K562 (cell line): ENCODE results near the gene PPP6R1. TPM values are rescaled to one million over a fixed set of nuclear protein-coding genes. Genes with fewer than 3 reads are reported as not detected.

Source experiments
- CCAR2 ChIP-seq: fragments of 200-400 bp; formaldehyde crosslinking; IDR thresholded peaks from 2 replicates; pipeline ENCODE4 v1.6.1; 2017; ENCODE audit warnings: mild to moderate bottlenecking, low read depth, low read length
- CEBPB ChIP-seq: fragments of 450-650 bp; IDR thresholded peaks from 2 replicates; pipeline ENCODE4 v1.6.1; 2016; ENCODE audit warnings: missing genetic modification characterization, missing compliant biosample characterization
- CSDE1 ChIP-seq, 2 experiments: fragments of 450-650 bp; IDR thresholded peaks; 2 replicates each; pipeline ENCODE4 v1.6.1; 2016; ENCODE audit warnings: mild to moderate bottlenecking in 1 of 2
- CTBP1 ChIP-seq: fragments of 450-650 bp; IDR thresholded peaks from 2 replicates; pipeline ENCODE4 v1.6.1; 2016; ENCODE audit warnings: borderline replicate concordance
- CXXC5 ChIP-seq: fragments of 250-450 bp; sonication (Bioruptor Pico); IDR thresholded peaks from 2 replicates; pipeline ENCODE4 v1.8.0; 2022; ENCODE audit warnings: inconsistent platforms, mild to moderate bottlenecking, moderate library complexity
- DIDO1 ChIP-seq: fragments of 450-650 bp; IDR thresholded peaks from 2 replicates; pipeline ENCODE4 v1.6.1; 2016; ENCODE audit warnings: low read depth, missing biosample characterization, missing genetic modification characterization
- ELF2 ChIP-seq: fragments of 250-450 bp; sonication (Bioruptor Pico); IDR thresholded peaks from 2 replicates; pipeline ENCODE4 v1.5.0; 2021; ENCODE audit warnings: mild to moderate bottlenecking
- ESRRA ChIP-seq: fragments of 450-650 bp; IDR thresholded peaks from 2 replicates; pipeline ENCODE4 v1.6.1; 2014; ENCODE audit warnings: low read depth, mild to moderate bottlenecking, moderate library complexity, borderline replicate concordance
- FOXK2 ChIP-seq, 2 experiments: fragments of 450-650 bp; IDR thresholded peaks in 1 of 2; conservative IDR thresholded peaks in 1 of 2; 2 replicates each; pipeline ENCODE4 v1.6.1; 2016; ENCODE audit warnings: low read depth in 2 of 2, mild to moderate bottlenecking in 1 of 2
- FOXM1 ChIP-seq, 2 experiments: fragments of 450-650 bp in 1 of 2; sonication (generic) in 1 of 2; formaldehyde crosslinking in 1 of 2; IDR thresholded peaks; 2 replicates each; pipeline versions ENCODE4 v1.6.1 to v1.9.0; 2017 to 2022; ENCODE audit warnings: low read depth in 2 of 2, mild to moderate bottlenecking in 2 of 2, missing genetic modification reagents in 1 of 2, moderate library complexity in 1 of 2
- FOXO4 ChIP-seq: fragments of 450-650 bp; formaldehyde crosslinking; IDR thresholded peaks from 2 replicates; pipeline ENCODE4 v1.4.0; 2020; ENCODE audit warnings: mild to moderate bottlenecking, moderate library complexity
- GATAD2B ChIP-seq: fragments of 450-650 bp; IDR thresholded peaks from 2 replicates; pipeline ENCODE4 v1.6.1; 2017; ENCODE audit warnings: mild to moderate bottlenecking, borderline replicate concordance
- HNRNPLL ChIP-seq: fragments of 200-400 bp; formaldehyde crosslinking; IDR thresholded peaks from 2 replicates; pipeline ENCODE4 v1.6.1; 2017; ENCODE audit warnings: low read length, low read depth, mild to moderate bottlenecking; ENCODE audit not compliant: poor library complexity, severe bottlenecking
- KLF16 ChIP-seq: IDR thresholded peaks from 2 replicates; pipeline ENCODE4 v1.6.1; 2016; ENCODE audit warnings: antibody characterized with exemption
- L3MBTL2 ChIP-seq: fragments of 450-650 bp; IDR thresholded peaks from 2 replicates; pipeline ENCODE4 v1.6.1; 2016; ENCODE audit warnings: mild to moderate bottlenecking, moderate library complexity
- NR2C1 ChIP-seq, 2 experiments: fragments of 450-650 bp; IDR thresholded peaks; 2 replicates each; pipeline ENCODE4 v1.6.1; 2017; ENCODE audit warnings: mild to moderate bottlenecking in 2 of 2, antibody characterized with exemption in 1 of 2, inconsistent platforms in 1 of 2, missing compliant biosample characterization in 1 of 2, missing genetic modification characterization in 1 of 2
- PTBP1 ChIP-seq: fragments of 200-400 bp; formaldehyde crosslinking; IDR thresholded peaks from 2 replicates; pipeline ENCODE4 v1.6.1; 2017; ENCODE audit warnings: low read depth, low read length
- TAF1 ChIP-seq: IDR thresholded peaks from 2 replicates; pipeline ENCODE4 v1.6.1; 2011; ENCODE audit warnings: mild to moderate bottlenecking, low read length, moderate library complexity; ENCODE audit not compliant: insufficient read depth, control insufficient read depth, severe bottlenecking; ENCODE audit errors: extremely low read depth
- TEAD1 ChIP-seq, 2 experiments: fragments of 450-650 bp in 1 of 2; sonication (generic) in 1 of 2; formaldehyde crosslinking; IDR thresholded peaks; 2 replicates each; pipeline versions ENCODE4 v1.4.0 to v1.8.0; 2020 to 2022; ENCODE audit warnings: mild to moderate bottlenecking in 2 of 2, missing genetic modification reagents in 1 of 2
- TEAD4 ChIP-seq, 2 experiments: sonication (generic) in 1 of 2; formaldehyde crosslinking in 1 of 2; IDR thresholded peaks; 2 replicates each; pipeline versions ENCODE4 v1.6.1 to v1.8.0; 2012 to 2022; ENCODE audit warnings: borderline replicate concordance in 1 of 2, inconsistent platforms in 1 of 2, low read length in 1 of 2, mild to moderate bottlenecking in 1 of 2, missing genetic modification reagents in 1 of 2
- ZFX ChIP-seq: sonication (generic); formaldehyde crosslinking; IDR thresholded peaks from 2 replicates; pipeline ENCODE4 v1.8.0; 2022; ENCODE audit warnings: mild to moderate bottlenecking, missing genetic modification reagents, moderate library complexity
- polyA plus RNA-seq, 8 experiments: library from polyadenylated mRNA; depleted of rRNA in 4 of 8; stranded (reverse) in 5 of 8; unstranded in 3 of 8; fragments of >200 nt; fragmentation: Nextera tagmentation in 2 of 8; fragmentation: Illumina TruSeq in 1 of 8; extraction: Ambion mirVana in 2 of 8; extraction: Trizol in 1 of 8; gene quantifications; 2 replicates each; pipeline versions ENCODE4 v1.2.1 to v1.2.3, GENCODE V29; 2011 to 2014; ENCODE audit warnings: inconsistent platforms in 1 of 8, missing spikeins in 1 of 8
- total RNA-seq, 7 experiments: library from RNA; depleted of rRNA in 6 of 7; stranded (reverse); fragments of >200 nt in 6 of 7; fragmentation: Illumina TruSeq in 2 of 7; extraction: Trizol in 2 of 7; gene quantifications; 2 replicates each; pipeline versions ENCODE4 v1.2.1 to v1.2.3, GENCODE V29; 2011 to 2021; ENCODE audit warnings: low replicate concordance in 1 of 7
- TF ChIP-seq, protein P1 (sequence below): fragments of 450-650 bp; IDR thresholded peaks from 2 replicates; pipeline ENCODE4 v1.6.1; 2016; ENCODE audit warnings: antibody characterized with exemption
- TF ChIP-seq, protein P2 (sequence below): fragments of 200-800 bp; sonication (Bioruptor generic); IDR thresholded peaks from 2 replicates; pipeline ENCODE4 v1.6.1; 2017; ENCODE audit warnings: missing genetic modification characterization, missing compliant biosample characterization

The PPP6R1 gene
- total and polyA plus RNA-seq, 9 of the 15 experiments (the other 6 are each of a cell fraction or from before 2014, with no cell fraction given) = 0.48 to 135 (median 37.2) TPM

GRCh38 chr19:55258828-55259539 lies at the start of gene PPP6R1 (continued):
- no peak for TF ChIP-seq FOXO4 (CRISPR knock-in tag)
- TF ChIP-seq TAF1 = peak; percentile 97
- TF ChIP-seq, protein P1, sequence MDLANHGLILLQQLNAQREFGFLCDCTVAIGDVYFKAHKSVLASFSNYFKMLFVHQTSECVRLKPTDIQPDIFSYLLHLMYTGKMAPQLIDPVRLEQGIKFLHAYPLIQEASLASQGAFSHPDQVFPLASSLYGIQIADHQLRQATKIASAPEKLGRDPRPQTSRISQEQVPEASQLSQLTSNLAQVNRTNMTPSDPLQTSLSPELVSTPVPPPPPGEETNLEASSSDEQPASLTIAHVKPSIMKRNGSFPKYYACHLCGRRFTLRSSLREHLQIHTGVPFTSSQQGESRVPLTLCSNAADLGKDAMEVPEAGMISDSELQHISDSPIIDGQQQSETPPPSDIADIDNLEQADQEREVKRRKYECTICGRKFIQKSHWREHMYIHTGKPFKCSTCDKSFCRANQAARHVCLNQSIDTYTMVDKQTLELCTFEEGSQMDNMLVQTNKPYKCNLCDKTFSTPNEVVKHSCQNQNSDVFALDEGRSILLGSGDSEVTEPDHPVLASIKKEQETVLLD = peak; percentile 96
- TF ChIP-seq ZFX = peak; percentile 87
- peak; percentile 99 for TF ChIP-seq CXXC5 (CRISPR knock-in tag)
- TF ChIP-seq FOXM1 (IDR thresholded peaks at IDR 0.05; ENCODE audit: low read depth) = peak; percentile 92
- TF ChIP-seq FOXM1 (CRISPR knock-in tag; IDR thresholded peaks at IDR 0.05; ENCODE audit: low read depth) = peak; percentile 63; the same call in 1 of the 2 replicates
- peak; percentile 84 for TF ChIP-seq ESRRA
- TF ChIP-seq PTBP1 = 0 out of 2 replicates have a peak, but pooled peaks have one; percentile 59
- TF ChIP-seq NR2C1 (IDR thresholded peaks at IDR 0.05) = no peak; the same call in 1 of the 2 replicates
- TF ChIP-seq NR2C1 (tag; IDR thresholded peaks at IDR 0.05) = peak; percentile 65
- no peak for TF ChIP-seq DIDO1 (tag)
- TF ChIP-seq CTBP1 = peak; percentile 97
- TF ChIP-seq, protein P2, sequence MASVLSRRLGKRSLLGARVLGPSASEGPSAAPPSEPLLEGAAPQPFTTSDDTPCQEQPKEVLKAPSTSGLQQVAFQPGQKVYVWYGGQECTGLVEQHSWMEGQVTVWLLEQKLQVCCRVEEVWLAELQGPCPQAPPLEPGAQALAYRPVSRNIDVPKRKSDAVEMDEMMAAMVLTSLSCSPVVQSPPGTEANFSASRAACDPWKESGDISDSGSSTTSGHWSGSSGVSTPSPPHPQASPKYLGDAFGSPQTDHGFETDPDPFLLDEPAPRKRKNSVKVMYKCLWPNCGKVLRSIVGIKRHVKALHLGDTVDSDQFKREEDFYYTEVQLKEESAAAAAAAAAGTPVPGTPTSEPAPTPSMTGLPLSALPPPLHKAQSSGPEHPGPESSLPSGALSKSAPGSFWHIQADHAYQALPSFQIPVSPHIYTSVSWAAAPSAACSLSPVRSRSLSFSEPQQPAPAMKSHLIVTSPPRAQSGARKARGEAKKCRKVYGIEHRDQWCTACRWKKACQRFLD (CRISPR knock-in tag) = 0 out of 2 replicates have a peak, but pooled peaks have one; percentile 77
- peak; percentile 39 to 96; a peak in 3 of 4 replicates for TF ChIP-seq TEAD1 (CRISPR knock-in tag; IDR thresholded peaks at IDR 0.05)
- peak; percentile 86 for TF ChIP-seq GATAD2B
- TF ChIP-seq CEBPB (tag) = peak; percentile 96
- TF ChIP-seq TEAD4 (IDR thresholded peaks at IDR 0.05; ENCODE audit: low read length) = peak; percentile 74
- TF ChIP-seq TEAD4 (CRISPR knock-in tag; IDR thresholded peaks at IDR 0.05; ENCODE audit: borderline replicate concordance) = no peak
- TF ChIP-seq CSDE1 (IDR thresholded peaks at IDR 0.05) = no peak; a peak in 1 of 4 replicates
- 0 out of 2 replicates have a peak, but pooled peaks have one; percentile 10 for TF ChIP-seq KLF16
- peak; percentile 60 to 71; a peak in 3 of 4 replicates for TF ChIP-seq FOXK2 (conservative IDR thresholded peaks at IDR 0.05 in 1 of 2, IDR thresholded peaks at IDR 0.05 in 1 of 2; ENCODE audit: low read depth in 2 of 2)
- TF ChIP-seq L3MBTL2 = peak; percentile 91
- 0 out of 2 replicates have a peak, but pooled peaks have one; percentile 71 for TF ChIP-seq CCAR2
- TF ChIP-seq ELF2 (CRISPR knock-in tag) = peak; percentile 80; the same call in 1 of the 2 replicates
- peak; percentile 85 for TF ChIP-seq HNRNPLL
